ENCODE measurements around the gene TAPT1. TPM values are rescaled to one million over a fixed set of nuclear protein-coding genes. Genes with fewer than 3 reads are reported as not detected.

TAPT1 gene
- total and polyA plus RNA-seq, 2 experiments from 2014 or later, result 3.6 to 9.9 TPM

DNA sequence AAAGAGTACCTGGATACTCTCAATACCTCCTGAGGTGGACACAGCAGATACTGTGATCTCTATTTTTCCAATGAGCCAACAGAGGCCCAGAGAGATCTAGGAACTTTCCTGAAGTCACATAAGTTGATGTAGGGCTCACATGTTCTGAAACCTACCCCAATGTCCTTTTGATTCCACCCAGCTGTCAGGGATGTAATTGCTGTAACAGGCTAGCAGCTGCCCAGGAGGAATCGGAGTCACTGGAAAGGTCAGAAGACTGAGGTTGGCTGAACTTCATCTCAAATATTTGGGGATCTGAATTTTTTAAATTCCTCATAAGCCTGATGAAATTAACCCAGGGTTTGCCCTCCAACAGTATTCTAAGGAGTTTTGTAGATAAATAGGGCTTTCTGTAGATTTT lies 90.0 kb downstream of the TAPT1 start (continued):
- TF ChIP-seq, protein P1, sequence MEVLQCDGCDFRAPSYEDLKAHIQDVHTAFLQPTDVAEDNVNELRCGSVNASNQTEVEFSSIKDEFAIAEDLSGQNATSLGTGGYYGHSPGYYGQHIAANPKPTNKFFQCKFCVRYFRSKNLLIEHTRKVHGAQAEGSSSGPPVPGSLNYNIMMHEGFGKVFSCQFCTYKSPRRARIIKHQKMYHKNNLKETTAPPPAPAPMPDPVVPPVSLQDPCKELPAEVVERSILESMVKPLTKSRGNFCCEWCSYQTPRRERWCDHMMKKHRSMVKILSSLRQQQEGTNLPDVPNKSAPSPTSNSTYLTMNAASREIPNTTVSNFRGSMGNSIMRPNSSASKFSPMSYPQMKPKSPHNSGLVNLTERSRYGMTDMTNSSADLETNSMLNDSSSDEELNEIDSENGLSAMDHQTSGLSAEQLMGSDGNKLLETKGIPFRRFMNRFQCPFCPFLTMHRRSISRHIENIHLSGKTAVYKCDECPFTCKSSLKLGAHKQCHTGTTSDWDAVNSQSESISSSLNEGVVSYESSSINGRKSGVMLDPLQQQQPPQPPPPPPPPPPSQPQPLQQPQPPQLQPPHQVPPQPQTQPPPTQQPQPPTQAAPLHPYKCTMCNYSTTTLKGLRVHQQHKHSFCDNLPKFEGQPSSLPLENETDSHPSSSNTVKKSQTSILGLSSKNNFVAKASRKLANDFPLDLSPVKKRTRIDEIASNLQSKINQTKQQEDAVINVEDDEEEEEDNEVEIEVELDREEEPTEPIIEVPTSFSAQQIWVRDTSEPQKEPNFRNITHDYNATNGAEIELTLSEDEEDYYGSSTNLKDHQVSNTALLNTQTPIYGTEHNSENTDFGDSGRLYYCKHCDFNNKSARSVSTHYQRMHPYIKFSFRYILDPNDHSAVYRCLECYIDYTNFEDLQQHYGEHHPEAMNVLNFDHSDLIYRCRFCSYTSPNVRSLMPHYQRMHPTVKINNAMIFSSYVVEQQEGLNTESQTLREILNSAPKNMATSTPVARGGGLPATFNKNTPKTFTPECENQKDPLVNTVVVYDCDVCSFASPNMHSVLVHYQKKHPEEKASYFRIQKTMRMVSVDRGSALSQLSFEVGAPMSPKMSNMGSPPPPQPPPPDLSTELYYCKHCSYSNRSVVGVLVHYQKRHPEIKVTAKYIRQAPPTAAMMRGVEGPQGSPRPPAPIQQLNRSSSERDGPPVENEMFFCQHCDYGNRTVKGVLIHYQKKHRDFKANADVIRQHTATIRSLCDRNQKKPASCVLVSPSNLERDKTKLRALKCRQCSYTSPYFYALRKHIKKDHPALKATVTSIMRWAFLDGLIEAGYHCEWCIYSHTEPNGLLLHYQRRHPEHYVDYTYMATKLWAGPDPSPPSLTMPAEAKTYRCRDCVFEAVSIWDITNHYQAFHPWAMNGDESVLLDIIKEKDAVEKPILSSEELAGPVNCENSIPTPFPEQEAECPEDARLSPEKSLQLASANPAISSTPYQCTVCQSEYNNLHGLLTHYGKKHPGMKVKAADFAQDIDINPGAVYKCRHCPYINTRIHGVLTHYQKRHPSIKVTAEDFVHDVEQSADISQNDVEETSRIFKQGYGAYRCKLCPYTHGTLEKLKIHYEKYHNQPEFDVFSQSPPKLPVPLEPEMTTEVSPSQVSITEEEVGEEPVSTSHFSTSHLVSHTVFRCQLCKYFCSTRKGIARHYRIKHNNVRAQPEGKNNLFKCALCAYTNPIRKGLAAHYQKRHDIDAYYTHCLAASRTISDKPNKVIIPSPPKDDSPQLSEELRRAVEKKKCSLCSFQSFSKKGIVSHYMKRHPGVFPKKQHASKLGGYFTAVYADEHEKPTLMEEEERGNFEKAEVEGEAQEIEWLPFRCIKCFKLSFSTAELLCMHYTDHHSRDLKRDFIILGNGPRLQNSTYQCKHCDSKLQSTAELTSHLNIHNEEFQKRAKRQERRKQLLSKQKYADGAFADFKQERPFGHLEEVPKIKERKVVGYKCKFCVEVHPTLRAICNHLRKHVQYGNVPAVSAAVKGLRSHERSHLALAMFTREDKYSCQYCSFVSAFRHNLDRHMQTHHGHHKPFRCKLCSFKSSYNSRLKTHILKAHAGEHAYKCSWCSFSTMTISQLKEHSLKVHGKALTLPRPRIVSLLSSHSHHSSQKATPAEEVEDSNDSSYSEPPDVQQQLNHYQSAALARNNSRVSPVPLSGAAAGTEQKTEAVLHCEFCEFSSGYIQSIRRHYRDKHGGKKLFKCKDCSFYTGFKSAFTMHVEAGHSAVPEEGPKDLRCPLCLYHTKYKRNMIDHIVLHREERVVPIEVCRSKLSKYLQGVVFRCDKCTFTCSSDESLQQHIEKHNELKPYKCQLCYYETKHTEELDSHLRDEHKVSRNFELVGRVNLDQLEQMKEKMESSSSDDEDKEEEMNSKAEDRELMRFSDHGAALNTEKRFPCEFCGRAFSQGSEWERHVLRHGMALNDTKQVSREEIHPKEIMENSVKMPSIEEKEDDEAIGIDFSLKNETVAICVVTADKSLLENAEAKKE (CRISPR knock-in tag; IDR thresholded peaks at IDR 0.05), result no peak

DNA sequence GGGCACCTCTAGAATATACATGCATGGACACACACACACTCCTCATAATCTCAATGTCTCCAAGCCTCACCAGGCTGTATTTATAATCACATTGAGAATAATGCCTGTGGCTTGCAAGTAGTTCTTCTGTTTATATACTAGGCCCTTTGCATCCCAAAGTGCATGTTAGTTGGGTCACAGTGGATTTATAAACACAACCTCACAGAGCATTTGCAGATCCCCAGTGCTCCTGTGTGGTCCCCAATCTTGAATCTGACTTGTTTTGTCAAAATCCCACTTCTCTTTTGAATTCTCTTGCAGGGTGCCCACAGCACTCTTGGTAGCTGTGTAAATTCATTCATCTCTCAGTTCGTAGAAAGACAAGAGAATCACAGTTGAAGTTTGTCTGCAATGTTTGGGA lies 92.9 kb downstream of the TAPT1 start:
- no peaks in the 10 kb centered on the region for H3F3A ChIP-seq (replicated peaks; ENCODE audit: low read depth)
- Mint-ChIP-seq H3K9me3 (peaks cover 14% of the 10 kb centered on the region), H3K36me3 (ENCODE audit: low read depth) (peaks cover 4% of the 10 kb centered on the region; the same call in 1 of the 3 replicates), H3K27ac (no peak overlapping the region), H3K27me3 (ENCODE audit: insufficient read depth, low read depth, poor library complexity) (peaks cover 3% of the 10 kb centered on the region), H3K4me1 (no peaks in the 10 kb centered on the region), H3K4me3 (no peak overlapping the region)
- no peaks in the 10 kb centered on the region for H3K79me2 ChIP-seq (replicated peaks; ENCODE audit: insufficient read depth)
- no peaks in the 10 kb centered on the region for H3K36me3 ChIP-seq (ENCODE audit: insufficient read depth)
- H3K9me2 ChIP-seq (ENCODE audit: insufficient read depth), result peaks cover 5% of the 10 kb centered on the region; the same call in 1 of the 2 replicates
- no peaks in the 10 kb centered on the region for H4K20me1 ChIP-seq (replicated peaks; ENCODE audit: insufficient read depth)
- no peak overlapping the region for H3K4me3 ChIP-seq
- DNase-seq (ENCODE audit: low spot score), result no peak
- H3K4me1 ChIP-seq (ENCODE audit: insufficient read depth), result no peaks in the 10 kb centered on the region
- no peak overlapping the region for H3K4me2 ChIP-seq
- H3K27me3 ChIP-seq (ENCODE audit: insufficient read depth), result no peaks in the 10 kb centered on the region
- peak overlapping the region; percentile 75; the same call in 1 of the 2 replicates for H2AFZ ChIP-seq
- no peak overlapping the region for H3K27ac ChIP-seq (ENCODE audit: low read depth)
- no peak for ATAC-seq
- TF ChIP-seq, protein P1 (CRISPR knock-in tag; IDR thresholded peaks at IDR 0.05), result no peak
- TF ChIP-seq JUNB (IDR thresholded peaks at IDR 0.05; ENCODE audit: unreplicated experiment) (no peak), EZH2phosphoT487 (IDR thresholded peaks at IDR 0.05; ENCODE audit: unreplicated experiment) (no peak), CREB1 (CRISPR knock-in tag; IDR thresholded peaks at IDR 0.05; ENCODE audit: low read depth) (no peak)
- TF ChIP-seq, protein P2, sequence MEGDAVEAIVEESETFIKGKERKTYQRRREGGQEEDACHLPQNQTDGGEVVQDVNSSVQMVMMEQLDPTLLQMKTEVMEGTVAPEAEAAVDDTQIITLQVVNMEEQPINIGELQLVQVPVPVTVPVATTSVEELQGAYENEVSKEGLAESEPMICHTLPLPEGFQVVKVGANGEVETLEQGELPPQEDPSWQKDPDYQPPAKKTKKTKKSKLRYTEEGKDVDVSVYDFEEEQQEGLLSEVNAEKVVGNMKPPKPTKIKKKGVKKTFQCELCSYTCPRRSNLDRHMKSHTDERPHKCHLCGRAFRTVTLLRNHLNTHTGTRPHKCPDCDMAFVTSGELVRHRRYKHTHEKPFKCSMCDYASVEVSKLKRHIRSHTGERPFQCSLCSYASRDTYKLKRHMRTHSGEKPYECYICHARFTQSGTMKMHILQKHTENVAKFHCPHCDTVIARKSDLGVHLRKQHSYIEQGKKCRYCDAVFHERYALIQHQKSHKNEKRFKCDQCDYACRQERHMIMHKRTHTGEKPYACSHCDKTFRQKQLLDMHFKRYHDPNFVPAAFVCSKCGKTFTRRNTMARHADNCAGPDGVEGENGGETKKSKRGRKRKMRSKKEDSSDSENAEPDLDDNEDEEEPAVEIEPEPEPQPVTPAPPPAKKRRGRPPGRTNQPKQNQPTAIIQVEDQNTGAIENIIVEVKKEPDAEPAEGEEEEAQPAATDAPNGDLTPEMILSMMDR (conservative IDR thresholded peaks at IDR 0.05; ENCODE audit: low read depth in 2 of 2), result no peak
- TF ChIP-seq, protein P3, sequence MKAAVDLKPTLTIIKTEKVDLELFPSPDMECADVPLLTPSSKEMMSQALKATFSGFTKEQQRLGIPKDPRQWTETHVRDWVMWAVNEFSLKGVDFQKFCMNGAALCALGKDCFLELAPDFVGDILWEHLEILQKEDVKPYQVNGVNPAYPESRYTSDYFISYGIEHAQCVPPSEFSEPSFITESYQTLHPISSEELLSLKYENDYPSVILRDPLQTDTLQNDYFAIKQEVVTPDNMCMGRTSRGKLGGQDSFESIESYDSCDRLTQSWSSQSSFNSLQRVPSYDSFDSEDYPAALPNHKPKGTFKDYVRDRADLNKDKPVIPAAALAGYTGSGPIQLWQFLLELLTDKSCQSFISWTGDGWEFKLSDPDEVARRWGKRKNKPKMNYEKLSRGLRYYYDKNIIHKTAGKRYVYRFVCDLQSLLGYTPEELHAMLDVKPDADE (IDR thresholded peaks at IDR 0.05), result no peak

Measured in GM23338 (cell line).